Spinal cord (tissue), 10 donors: ENCODE data around the gene KCNK4. TPM values are rescaled to one million over a fixed set of nuclear protein-coding genes. Genes with fewer than 3 reads are reported as not detected.
A peak's percentile ranks its signal among the peaks of the same experiment; 100 is the strongest.

Experiments
- DNase-seq, 6 donors: peaks; one replicate each; pipeline versions ENCODE4 v3.0.0 to v3.0.0-alpha.2; 2013 to 2015; ENCODE audit warnings: low spot score in 6 of 6, low read depth in 4 of 6
- H3K27ac ChIP-seq: one replicate; pipeline ENCODE4 v1.5.1; 2013; ENCODE audit warnings: low read depth, low read length, control low read depth
- H3K27me3 ChIP-seq: one replicate; pipeline ENCODE4 v1.6.1; 2013; ENCODE audit warnings: low read length; ENCODE audit not compliant: control insufficient read depth, insufficient read depth
- H3K36me3 ChIP-seq: one replicate; pipeline ENCODE4 v1.6.1; 2013; ENCODE audit warnings: low read length; ENCODE audit not compliant: control insufficient read depth, insufficient read depth
- H3K4me1 ChIP-seq: one replicate; pipeline ENCODE4 v1.6.1; 2013; ENCODE audit warnings: low read length; ENCODE audit not compliant: control insufficient read depth, insufficient read depth
- H3K4me3 ChIP-seq: one replicate; pipeline ENCODE4 v1.5.1; 2013; ENCODE audit warnings: low read depth, low read length, control low read depth
- H3K9me3 ChIP-seq: one replicate; pipeline ENCODE4 v1.6.1; 2013; ENCODE audit warnings: low read length; ENCODE audit not compliant: control insufficient read depth, insufficient read depth
- WGBS: methylation state at CpG from one replicate; pipeline ENCODE4 v1.1.5; 2013; ENCODE audit warnings: missing lambda C conversion rate; ENCODE audit not compliant: insufficient coverage; 5-methylcytosine and 5-hydroxymethylcytosine counted together
- polyA plus RNA-seq, 2 donors: library from polyadenylated mRNA; unstranded; fragments of 120-200 nt; gene quantifications; one replicate each; pipeline ENCODE4 v1.2.1, GENCODE V29; 2013; ENCODE audit not compliant: insufficient read length in 2 of 2
- total RNA-seq, 2 donors: library from RNA; depleted of rRNA in 1 of 2; stranded (reverse); fragments of 120-200 nt in 1 of 2; fragments of >200 nt in 1 of 2; gene quantifications; one replicate each; pipeline versions ENCODE4 v1.2.3 to v1.2.4, GENCODE V29; 2013 to 2014
- donor health status: healthy.

The KCNK4 gene
- total and polyA plus RNA-seq, 4 donors = 1.0 to 7.8 (median 4.8) TPM

GRCh38 chr11:64246871-64247728 lies 44.0 kb upstream of the KCNK4 start, which contains the start of gene PPP1R14B:
Gene PPP1R14B, minus strand, starts transcription at chr11:64246943. Its CDS starts 270 bp downstream, at chr11:64246673.
- under 1% methylated on average over 51 of the region's 74 CpGs for WGBS

GRCh38 chr11:64247729-64248531 lies 43.2 kb upstream of the KCNK4 start:
- H3K4me1 ChIP-seq = peaks cover 71% of the 10 kb centered on the region

More at GRCh38 chr11:64246871-64247728, 44.0 kb upstream of the KCNK4 start, which contains the start of gene PPP1R14B:
- Histone ChIP-seq H3K4me3 (peak within 1 kb of the TSS; percentile 85), H3K27ac (peak within 1 kb of the TSS; percentile 97), H3K9me3 (no peaks in the 10 kb centered on the region), H3K36me3 (peaks cover 32% of the 10 kb centered on the region), H3K27me3 (peaks cover 6% of the 10 kb centered on the region), H3K4me1 (peaks cover 71% of the 10 kb centered on the region)
- peak in 5 of 6 donors; percentile 58 to 96 (median 81) for DNase-seq

GRCh38 chr11:64248578-64248977 lies 42.5 kb upstream of the KCNK4 start:
- DNase-seq = no peak
- WGBS = 77% methylated on average over 5 of the region's 7 CpGs
- Histone ChIP-seq H3K9me3 (no peaks in the 10 kb centered on the region), H3K4me3 (no peak overlapping the region), H3K36me3 (peaks cover 18% of the 10 kb centered on the region), H3K4me1 (peaks cover 71% of the 10 kb centered on the region), H3K27ac (no peak overlapping the region), H3K27me3 (peaks cover 6% of the 10 kb centered on the region)

More at GRCh38 chr11:64247729-64248531, 43.2 kb upstream of the KCNK4 start:
- DNase-seq = no peak
- no peaks in the 10 kb centered on the region for H3K9me3 ChIP-seq
- peaks cover 6% of the 10 kb centered on the region for H3K27me3 ChIP-seq
- H3K36me3 ChIP-seq = peaks cover 24% of the 10 kb centered on the region
- H3K4me3 ChIP-seq = peak overlapping the region; percentile 85
- H3K27ac ChIP-seq = peak overlapping the region; percentile 97
- WGBS = 23% methylated on average over 24 of the region's 31 CpGs

GRCh38 chr11:64249038-64249437 lies 42.1 kb upstream of the KCNK4 start:
- Histone ChIP-seq H3K4me1 (peaks cover 71% of the 10 kb centered on the region), H3K9me3 (no peaks in the 10 kb centered on the region), H3K36me3 (peaks cover 13% of the 10 kb centered on the region), H3K27ac (no peak overlapping the region), H3K27me3 (peaks cover 6% of the 10 kb centered on the region), H3K4me3 (no peak overlapping the region)
- no peak for DNase-seq
- 86% methylated on average over 4 of the region's 4 CpGs for WGBS

GRCh38 chr11:64249563-64250414 lies 41.3 kb upstream of the KCNK4 start:
- no peak for DNase-seq
- Histone ChIP-seq H3K27ac (no peak overlapping the region), H3K36me3 (peaks cover 13% of the 10 kb centered on the region), H3K4me1 (peaks cover 68% of the 10 kb centered on the region), H3K27me3 (peaks cover 6% of the 10 kb centered on the region), H3K9me3 (no peaks in the 10 kb centered on the region), H3K4me3 (no peak overlapping the region)
- 93% methylated on average over 3 of the region's 8 CpGs for WGBS

GRCh38 chr11:64250415-64251015 lies 40.6 kb upstream of the KCNK4 start:
- H3K27me3 ChIP-seq = peaks cover 6% of the 10 kb centered on the region
- no peaks in the 10 kb centered on the region for H3K9me3 ChIP-seq
- peak overlapping the region; percentile 52 for H3K4me3 ChIP-seq
- WGBS = 17% methylated on average over 12 of the region's 13 CpGs
- peaks cover 14% of the 10 kb centered on the region for H3K36me3 ChIP-seq
- DNase-seq = no peak
- H3K4me1 ChIP-seq = peaks cover 61% of the 10 kb centered on the region
- no peak overlapping the region for H3K27ac ChIP-seq

GRCh38 chr11:64251016-64251752 lies 39.9 kb upstream of the KCNK4 start, which contains the start of gene PLCB3:
Gene PLCB3, plus strand, starts transcription at chr11:64251530. Its CDS starts 120 bp downstream, at chr11:64251650.
- Histone ChIP-seq H3K4me3 (peak within 1 kb of the TSS; percentile 53), H3K9me3 (no peaks in the 10 kb centered on the region), H3K36me3 (peaks cover 21% of the 10 kb centered on the region), H3K27me3 (peaks cover 6% of the 10 kb centered on the region), H3K4me1 (peaks cover 54% of the 10 kb centered on the region), H3K27ac (peak within 1 kb of the TSS; percentile 29)
- peak in 1 of 6 donors; percentile 65 for DNase-seq
- under 1% methylated on average over 75 of the region's 75 CpGs for WGBS

GRCh38 chr11:64251753-64252002 lies 39.4 kb upstream of the KCNK4 start:
- peaks cover 26% of the 10 kb centered on the region for H3K36me3 ChIP-seq
- no peak for DNase-seq
- H3K4me1 ChIP-seq = peaks cover 54% of the 10 kb centered on the region
- H3K4me3 ChIP-seq = peak overlapping the region; percentile 53
- H3K27me3 ChIP-seq = peaks cover 6% of the 10 kb centered on the region
- peak overlapping the region; percentile 29 for H3K27ac ChIP-seq
- whole genome bisulfite sequencing = under 1% methylated on average over 18 of the region's 18 CpGs
- H3K9me3 ChIP-seq = no peaks in the 10 kb centered on the region
